ENCODE data around the gene SAC3D1. TPM values are rescaled to one million over a fixed set of nuclear protein-coding genes. Genes with fewer than 3 reads are reported as not detected.

The SAC3D1 gene
- total and polyA plus RNA-seq, 9 of the 15 experiments (the other 6 are each of a cell fraction or from before 2014, with no cell fraction given): 0.20 to 35.2 (median 5.8) TPM

GRCh38 chr11:65040847-65041622 lies at the start of gene SAC3D1 (continued):
- TF ChIP-seq, protein P1, sequence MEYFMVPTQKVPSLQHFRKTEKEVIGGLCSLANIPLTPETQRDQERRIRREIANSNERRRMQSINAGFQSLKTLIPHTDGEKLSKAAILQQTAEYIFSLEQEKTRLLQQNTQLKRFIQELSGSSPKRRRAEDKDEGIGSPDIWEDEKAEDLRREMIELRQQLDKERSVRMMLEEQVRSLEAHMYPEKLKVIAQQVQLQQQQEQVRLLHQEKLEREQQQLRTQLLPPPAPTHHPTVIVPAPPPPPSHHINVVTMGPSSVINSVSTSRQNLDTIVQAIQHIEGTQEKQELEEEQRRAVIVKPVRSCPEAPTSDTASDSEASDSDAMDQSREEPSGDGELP (CRISPR knock-in tag; IDR thresholded peaks at IDR 0.05; ENCODE audit: borderline replicate concordance): peak; percentile 89; the same call in 1 of the 2 replicates
- TF ChIP-seq TAF9B (IDR thresholded peaks at IDR 0.05; ENCODE audit: partially characterized antibody) (no peak), ZNF134 (CRISPR knock-in tag; conservative IDR thresholded peaks at IDR 0.05) (no peak), ZNF707 (CRISPR knock-in tag; conservative IDR thresholded peaks at IDR 0.05) (no peak), AFF4 (CRISPR knock-in tag; IDR thresholded peaks at IDR 0.05) (no peak), FIP1L1 (IDR thresholded peaks at IDR 0.05; ENCODE audit: low read depth, low read length, poor library complexity, severe bottlenecking) (peak; percentile 52), HDAC3 (IDR thresholded peaks at IDR 0.05; ENCODE audit: borderline replicate concordance, partially characterized antibody) (no peak), TEAD4 (IDR thresholded peaks at IDR 0.05; ENCODE audit: low read length) (no peak), TEAD4 (CRISPR knock-in tag; IDR thresholded peaks at IDR 0.05; ENCODE audit: borderline replicate concordance) (no peak), CAMTA2 (CRISPR knock-in tag; conservative IDR thresholded peaks at IDR 0.05) (no peak), OTX1 (CRISPR knock-in tag; IDR thresholded peaks at IDR 0.05) (no peak), KAT2B (IDR thresholded peaks at IDR 0.05; ENCODE audit: low read depth, low read length) (no peak), LARP7 (IDR thresholded peaks at IDR 0.05) (no peak), NCOR1 (IDR thresholded peaks at IDR 0.05) (no peak), EZH2 (IDR thresholded peaks at IDR 0.05; ENCODE audit: borderline replicate concordance, low read depth, low read length) (no peak), SAP30 (IDR thresholded peaks at IDR 0.05; ENCODE audit: borderline replicate concordance, insufficient read depth, low read depth, low read length, poor library complexity, severe bottlenecking) (peak; percentile 81), ZNF253 (CRISPR knock-in tag; conservative IDR thresholded peaks at IDR 0.05) (no peak), TAF7 (tag; IDR thresholded peaks at IDR 0.05) (peak; percentile 39; the same call in 1 of the 2 replicates), ZKSCAN8 (CRISPR knock-in tag; IDR thresholded peaks at IDR 0.05) (no peak), ZNF77 (CRISPR knock-in tag; IDR thresholded peaks at IDR 0.05) (no peak), SETDB1 (IDR thresholded peaks at IDR 0.05; ENCODE audit: low read length) (no peak), LEF1 (IDR thresholded peaks at IDR 0.05) (no peak), KLF1 (tag; IDR thresholded peaks at IDR 0.05) (no peak), ASH1L (IDR thresholded peaks at IDR 0.05; ENCODE audit: borderline replicate concordance, low read depth, partially characterized antibody) (no peak)
- TF ChIP-seq, protein P2, sequence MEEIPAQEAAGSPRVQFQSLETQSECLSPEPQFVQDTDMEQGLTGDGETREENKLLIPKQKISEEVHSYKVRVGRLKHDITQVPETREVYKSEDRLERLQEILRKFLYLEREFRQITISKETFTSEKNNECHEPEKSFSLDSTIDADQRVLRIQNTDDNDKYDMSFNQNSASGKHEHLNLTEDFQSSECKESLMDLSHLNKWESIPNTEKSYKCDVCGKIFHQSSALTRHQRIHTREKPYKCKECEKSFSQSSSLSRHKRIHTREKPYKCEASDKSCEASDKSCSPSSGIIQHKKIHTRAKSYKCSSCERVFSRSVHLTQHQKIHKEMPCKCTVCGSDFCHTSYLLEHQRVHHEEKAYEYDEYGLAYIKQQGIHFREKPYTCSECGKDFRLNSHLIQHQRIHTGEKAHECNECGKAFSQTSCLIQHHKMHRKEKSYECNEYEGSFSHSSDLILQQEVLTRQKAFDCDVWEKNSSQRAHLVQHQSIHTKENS (CRISPR knock-in tag; IDR thresholded peaks at IDR 0.05): no peak
